Heart left ventricle (tissue), 16 donors: ENCODE results near the gene AVPR1A. TPM values are rescaled to one million over a fixed set of nuclear protein-coding genes. Genes with fewer than 3 reads are reported as not detected.

Experiments used
- ATAC-seq, 4 donors: fragments of 200-7000 bp; cut with Tn5 transposase; one replicate each; pipeline ENCODE4 v1.9.1; 2020 to 2022; ENCODE audit warnings: moderate library complexity in 4 of 4, mild to moderate bottlenecking in 3 of 4, moderate number of reproducible peaks in 1 of 4
- DNase-seq, 5 donors: peaks; one replicate each; pipeline ENCODE4 v3.0.0-alpha.2; 2020
- H3K27ac ChIP-seq, 12 donors: fragments of 200-600 bp; sonication (generic) in 4 of 12; one replicate each; pipeline versions ENCODE4 v1.5.0 to v1.8.0; 2016 to 2022; ENCODE audit warnings: mild to moderate bottlenecking in 2 of 12
- H3K27me3 ChIP-seq, 9 donors: fragments of 200-600 bp; sonication (generic) in 2 of 9; one replicate each; pipeline versions ENCODE4 v1.5.1 to v1.8.0; 2016 to 2022; ENCODE audit warnings: mild to moderate bottlenecking in 3 of 9
- H3K36me3 ChIP-seq, 9 donors: fragments of 200-600 bp; sonication (generic) in 2 of 9; one replicate each; pipeline versions ENCODE4 v1.5.0 to v1.8.0; 2018 to 2022; ENCODE audit warnings: mild to moderate bottlenecking in 2 of 9
- H3K4me1 ChIP-seq, 12 donors: fragments of 200-600 bp; sonication (generic) in 4 of 12; one replicate each; pipeline versions ENCODE4 v1.5.0 to v1.8.0; 2016 to 2022; ENCODE audit warnings: mild to moderate bottlenecking in 3 of 12
- H3K4me3 ChIP-seq, 12 donors: fragments of 200-600 bp; sonication (generic) in 4 of 12; one replicate each; pipeline versions ENCODE4 v1.5.0 to v1.8.0; 2017 to 2022; ENCODE audit warnings: mild to moderate bottlenecking in 9 of 12, moderate library complexity in 4 of 12
- H3K9me3 ChIP-seq, 12 donors: fragments of 200-600 bp; sonication (generic) in 4 of 12; one replicate each; pipeline versions ENCODE4 v1.5.0 to v1.8.0; 2016 to 2022; ENCODE audit warnings: mild to moderate bottlenecking in 1 of 12
- CTCF ChIP-seq, 12 donors: fragments of 200-600 bp; sonication (generic) in 4 of 12; IDR thresholded peaks; one replicate each; pipeline versions ENCODE4 v1.5.0 to v1.8.0; 2018 to 2022; ENCODE audit warnings: antibody characterized with exemption in 12 of 12, mild to moderate bottlenecking in 5 of 12
- POLR2A ChIP-seq, 2 donors: fragments of 450-650 bp; IDR thresholded peaks; one replicate each; pipeline ENCODE4 v1.6.1; 2017; ENCODE audit warnings: antibody characterized with exemption in 2 of 2, mild to moderate bottlenecking in 2 of 2, moderate library complexity in 2 of 2
- WGBS, 4 donors: extraction: QIAGEN DNeasy Blood & Tissue Kit in 2 of 4; methylation state at CpG; one replicate each; pipeline versions ENCODE4 v1.1.5 to v1.1.7; 2013 to 2018; 5-methylcytosine and 5-hydroxymethylcytosine counted together
- intact Hi-C, 10 donors: fragments of 100-400 bp; cut with DNase I; formaldehyde crosslinking; loops; one replicate each; pipeline versions ENCODE4 v1.11.1 to v1.14.2; 2022
- polyA plus RNA-seq, 2 donors: library from polyadenylated mRNA; stranded (reverse); fragments of 200-250 nt; gene quantifications; one replicate each; pipeline ENCODE4 v1.2.3, GENCODE V29; 2013
- total RNA-seq, 9 donors: library from RNA; depleted of rRNA in 2 of 9; stranded (reverse); fragments of >200 nt in 2 of 9; fragmentation: NEBNext Ultra II Directional in 3 of 9; extraction: Animal tissue kit (Norgen Biotek cat#: 25700) in 3 of 9; gene quantifications; one replicate each; pipeline versions ENCODE4 v1.1.0 to v1.2.4, GENCODE V29; 2016 to 2023
- donor health status: ischemic (EF 13 %, LVEDD 7.1; RV severe dilation, severe dysfunction).
- donor health status: healthy with polysubstance abuse.
- donor health status: DM: no; HTN: yes; CAD: no.
- donor health status: DM: no; HTN: no; CAD: no.
- donor health status: ischemic (EF 25% LVEDD 6.9; RV normal size, moderate dysfunction).
- donor health status: ischemic (EF 25% LVEDD 5.7; RV mildly dilated, moderate dysfunction).
- donor health status: healthy.
- donor health status: DM: yes; HTN: yes; CAD: no.
- donor health status: ischemic (EF 35%, LVEDD 5.7; RV mildly dilated, moderate dysfunction).
- donor health status: nonischemic (EF 11% LVEDD 7.7; RV severe dilation, severe dysfunction).
- donor health status: DM: yes; HTN: yes; CAD: no.
- donor health status: PGD.
- donor health status: ischemic (EF 29% LVEDD 5.4; RV normal size, mild dysfunction).
- donor health status: nonischemic (EF 23%, LVEDD 6.1; RV moderate dilation, normal function).

The AVPR1A gene
- total and polyA plus RNA-seq, 11 donors, result 0.69 to 4.6 (median 2.4) TPM

- WGBS, 4 donors, result 65 to 85% (median 75%) methylated on average over 2 of the region's 2 CpGs
- no peak overlapping the region for H3K4me3 ChIP-seq
- ATAC-seq (no peak), DNase-seq (no peak)
- H3K36me3 ChIP-seq, result no peaks in the 10 kb centered on the region
- H3K9me3 ChIP-seq, result no peaks in the 10 kb centered on the region
- peaks cover 0 to 5% (median 0%) of the 10 kb centered on the region in 9 donors for H3K27me3 ChIP-seq
- TF ChIP-seq POLR2A (IDR thresholded peaks at IDR 0.05), result no peak
- peak in 2 of 12 donors; percentile 10 to 18 for TF ChIP-seq CTCF (IDR thresholded peaks at IDR 0.05)
- no peaks in the 10 kb centered on the region for H3K4me1 ChIP-seq
- H3K27ac ChIP-seq, result no peak overlapping the region
- intact Hi-C loops, result loop anchor here in 1 of 10 donors (10.0 kb wide), 1 partner anchor 356 kb away; no protein-coding TSS in a partner anchor
Observed at GRCh38 chr12:63098851-63099250, 52.1 kb downstream of the AVPR1A start.

- intact Hi-C loops, result loop anchor here in 1 of 10 donors (10.0 kb wide), 1 partner anchor 359 kb away; no protein-coding TSS in a partner anchor
- Histone ChIP-seq H3K27me3 (peaks cover 0 to 5% (median 0%) of the 10 kb centered on the region in 9 donors), H3K4me3 (no peak overlapping the region), H3K4me1 (no peaks in the 10 kb centered on the region), H3K36me3 (no peaks in the 10 kb centered on the region), H3K9me3 (no peaks in the 10 kb centered on the region), H3K27ac (no peak overlapping the region)
- DNase-seq (no peak), ATAC-seq (no peak)
- TF ChIP-seq CTCF (IDR thresholded peaks at IDR 0.05) (no peak), POLR2A (IDR thresholded peaks at IDR 0.05) (no peak)
- 94 to 95% (median 95%) methylated on average over 7 of the region's 7 CpGs for WGBS, 4 donors
Observed at GRCh38 chr12:63095369-63095980, 55.5 kb downstream of the AVPR1A start.

- 60 to 65% (median 62%) methylated on average over 2 of the region's 2 CpGs for WGBS, 4 donors
- intact Hi-C loops, result loop anchor here in 1 of 10 donors (10.0 kb wide), 1 partner anchor 361 kb away; no protein-coding TSS in a partner anchor
- Histone ChIP-seq H3K27ac (no peak overlapping the region), H3K9me3 (no peaks in the 10 kb centered on the region), H3K27me3 (peaks cover 0 to 5% (median 0%) of the 10 kb centered on the region in 9 donors), H3K4me1 (no peaks in the 10 kb centered on the region), H3K36me3 (no peaks in the 10 kb centered on the region), H3K4me3 (no peak overlapping the region)
- DNase-seq (no peak), ATAC-seq (no peak)
- no peak for TF ChIP-seq CTCF (IDR thresholded peaks at IDR 0.05)
- no peak for TF ChIP-seq POLR2A (IDR thresholded peaks at IDR 0.05)
Observed at GRCh38 chr12:63093711-63094110, 57.3 kb downstream of the AVPR1A start.

- Histone ChIP-seq H3K9me3 (no peaks in the 10 kb centered on the region), H3K36me3 (no peaks in the 10 kb centered on the region), H3K4me1 (no peaks in the 10 kb centered on the region), H3K4me3 (no peak overlapping the region), H3K27me3 (peaks cover 0 to 5% (median 0%) of the 10 kb centered on the region in 9 donors), H3K27ac (no peak overlapping the region)
- DNase-seq (no peak), ATAC-seq (no peak)
- 77 to 93% (median 86%) methylated on average over 2 of the region's 2 CpGs for WGBS, 4 donors
- TF ChIP-seq CTCF (IDR thresholded peaks at IDR 0.05) (no peak), POLR2A (IDR thresholded peaks at IDR 0.05) (no peak)
- intact Hi-C loops, result loop anchor here in 1 of 10 donors (10.0 kb wide), 1 partner anchor 362 kb away; no protein-coding TSS in a partner anchor
Observed at GRCh38 chr12:63093084-63093483, 57.9 kb downstream of the AVPR1A start.

Other genes starting within 250 kb of the AVPR1A start
- gene PPM1H, start 216.1 kb downstream of the AVPR1A start, total RNA-seq, result 1 to 10 TPM; 4.2 to 9.6 (median 5.8) TPM
- gene PPM1H, start 216.1 kb downstream of the AVPR1A start, polyA plus RNA-seq, result 1 to 10 TPM; 1.3 to 1.4 TPM